Neural progenitor cell (in vitro differentiated cells): ENCODE results near the gene CRB3. TPM values are rescaled to one million over a fixed set of nuclear protein-coding genes. Genes with fewer than 3 reads are reported as not detected.

Experiments used
- DNase-seq: peaks from one replicate; pipeline ENCODE4 v3.0.0-alpha.2; 2016; ENCODE audit warnings: low spot score
- H2AFZ ChIP-seq: fragments of 200-600 bp; sonication (generic); replicated peaks from 2 replicates; pipeline ENCODE4 v1.6.1; 2016; ENCODE audit warnings: antibody characterized with exemption
- H3F3A ChIP-seq: fragments of 200-600 bp; sonication (generic); 2 replicates; pipeline ENCODE4 v1.6.1; 2016; ENCODE audit warnings: antibody characterized with exemption, low read depth
- H3K27ac ChIP-seq: fragments of 200-600 bp; sonication (generic); 2 replicates; pipeline ENCODE4 v1.5.1; 2016; ENCODE audit warnings: mild to moderate bottlenecking
- H3K27me3 ChIP-seq: fragments of 200-600 bp; sonication (generic); 2 replicates; pipeline ENCODE4 v1.6.1; 2016; ENCODE audit warnings: mild to moderate bottlenecking, moderate library complexity
- H3K36me3 ChIP-seq: fragments of 200-600 bp; sonication (generic); 2 replicates; pipeline ENCODE4 v1.5.1; 2016
- H3K4me1 ChIP-seq: fragments of 200-600 bp; sonication (generic); 2 replicates; pipeline ENCODE4 v1.6.1; 2016; ENCODE audit warnings: mixed run types
- H3K4me2 ChIP-seq: fragments of 200-600 bp; sonication (generic); 2 replicates; pipeline ENCODE4 v1.6.1; 2016
- H3K4me3 ChIP-seq: fragments of 200-600 bp; sonication (generic); 2 replicates; pipeline ENCODE4 v1.5.1; 2016
- H3K79me2 ChIP-seq: fragments of 200-600 bp; sonication (generic); 2 replicates; pipeline ENCODE4 v1.6.1; 2016; ENCODE audit warnings: low read depth
- H3K9ac ChIP-seq: fragments of 200-600 bp; sonication (generic); 2 replicates; pipeline ENCODE4 v1.6.1; 2016
- H3K9me3 ChIP-seq: fragments of 200-600 bp; sonication (generic); 2 replicates; pipeline ENCODE4 v1.5.1; 2016; ENCODE audit warnings: low read depth
- H4K20me1 ChIP-seq: fragments of 200-600 bp; sonication (generic); 2 replicates; pipeline ENCODE4 v1.6.1; 2016; ENCODE audit warnings: low read depth
- H3K27ac Mint-ChIP-seq: 3 replicates; pipeline ENCODE4 v1.8.0; 2021; ENCODE audit warnings: mixed read lengths
- H3K27me3 Mint-ChIP-seq: 2 replicates; pipeline ENCODE4 v1.8.0; 2022; ENCODE audit warnings: low read depth, mild to moderate bottlenecking, inconsistent platforms, moderate library complexity, mixed read lengths; ENCODE audit not compliant: insufficient read depth
- H3K36me3 Mint-ChIP-seq: 3 replicates; pipeline ENCODE4 v1.8.0; 2021; ENCODE audit warnings: mixed read lengths
- H3K4me1 Mint-ChIP-seq: 3 replicates; pipeline ENCODE4 v1.8.0; 2021; ENCODE audit warnings: mixed read lengths
- H3K4me3 Mint-ChIP-seq: 3 replicates; pipeline ENCODE4 v1.8.0; 2021; ENCODE audit warnings: mild to moderate bottlenecking, moderate library complexity, mixed read lengths
- H3K9me3 Mint-ChIP-seq: 3 replicates; pipeline ENCODE4 v1.8.0; 2020; ENCODE audit warnings: mixed read lengths
- CTCF ChIP-seq: fragments of 200-600 bp; sonication (generic); IDR thresholded peaks from 2 replicates; pipeline ENCODE4 v1.5.1; 2017; ENCODE audit warnings: antibody characterized with exemption, mild to moderate bottlenecking
- EZH2 ChIP-seq: fragments of 200-600 bp; sonication (generic); IDR thresholded peaks from 2 replicates; pipeline ENCODE4 v1.6.1; 2017; ENCODE audit warnings: antibody characterized with exemption, mild to moderate bottlenecking, moderate library complexity
- EZH2phosphoT487 ChIP-seq: fragments of 200-600 bp; sonication (generic); IDR thresholded peaks from 2 replicates; pipeline ENCODE4 v1.6.1; 2017; ENCODE audit warnings: antibody characterized with exemption
- total RNA-seq: library from RNA; depleted of rRNA; stranded (reverse); fragments of >200 nt; gene quantifications from 2 replicates; pipeline ENCODE4 v1.2.3, GENCODE V29; 2015; ENCODE audit warnings: low replicate concordance

Gene CRB3
- total RNA-seq, 1 donor from 2014 or later = 1.3 TPM

GRCh38 chr19:6433663-6434062, 30.4 kb upstream of the CRB3 start, which contains the start of gene SLC25A41:
SLC25A41 (minus strand) TSS chr19:6433763; CDS start chr19:6433693, 70 bp downstream.
- Mint-ChIP-seq H3K27ac (no peak within 1 kb of the TSS), H3K27me3 (peaks cover 7% of the 10 kb centered on the region), H3K36me3 (no peaks in the 10 kb centered on the region), H3K4me3 (no peak within 1 kb of the TSS), H3K4me1 (no peaks in the 10 kb centered on the region), H3K9me3 (no peaks in the 10 kb centered on the region)
- H3K4me2 ChIP-seq = no peak within 1 kb of the TSS
- TF ChIP-seq EZH2 (no peak), EZH2phosphoT487 (no peak), CTCF (no peak)
- no peak within 1 kb of the TSS for H2AFZ ChIP-seq
- H3K79me2 ChIP-seq = no peaks in the 10 kb centered on the region
- no peaks in the 10 kb centered on the region for H4K20me1 ChIP-seq
- no peaks in the 10 kb centered on the region for H3K4me1 ChIP-seq
- H3K27ac ChIP-seq = no peak within 1 kb of the TSS
- H3K36me3 ChIP-seq = no peaks in the 10 kb centered on the region
- peaks cover 13% of the 10 kb centered on the region for H3K27me3 ChIP-seq
- no peak within 1 kb of the TSS for H3K9ac ChIP-seq
- no peaks in the 10 kb centered on the region for H3F3A ChIP-seq
- no peak within 1 kb of the TSS for H3K4me3 ChIP-seq
- H3K9me3 ChIP-seq = no peaks in the 10 kb centered on the region
- DNase-seq = no peak

- Histone ChIP-seq H3K27me3 (no peaks in the 10 kb centered on the region), H3K4me1 (no peaks in the 10 kb centered on the region), H3K36me3 (no peaks in the 10 kb centered on the region), H3K4me2 (no peak overlapping the region), H3K9me3 (no peaks in the 10 kb centered on the region), H3K79me2 (no peaks in the 10 kb centered on the region), H3K4me3 (no peak overlapping the region), H3F3A (no peaks in the 10 kb centered on the region), H3K27ac (no peak overlapping the region), H3K9ac (no peak overlapping the region), H4K20me1 (no peaks in the 10 kb centered on the region), H2AFZ (no peak overlapping the region)
- Mint-ChIP-seq H3K27me3 (peaks cover 7% of the 10 kb centered on the region), H3K9me3 (no peaks in the 10 kb centered on the region), H3K4me3 (no peak overlapping the region), H3K4me1 (no peaks in the 10 kb centered on the region), H3K27ac (no peak overlapping the region), H3K36me3 (peaks cover 8% of the 10 kb centered on the region)
- TF ChIP-seq CTCF = no peak
- TF ChIP-seq EZH2phosphoT487 = no peak
- no peak for DNase-seq
These were observed 24.3 kb upstream of the CRB3 start for GRCh38 chr19:6439743-6440142.

- peak overlapping the region; percentile 69 for H3K27ac Mint-ChIP-seq
- Histone ChIP-seq H3K4me3 (no peak overlapping the region), H3K9ac (no peak overlapping the region), H4K20me1 (no peaks in the 10 kb centered on the region), H3K9me3 (no peaks in the 10 kb centered on the region), H3K79me2 (no peaks in the 10 kb centered on the region), H3K4me2 (no peak overlapping the region), H3F3A (no peaks in the 10 kb centered on the region), H2AFZ (no peak overlapping the region), H3K36me3 (no peaks in the 10 kb centered on the region), H3K4me1 (no peaks in the 10 kb centered on the region), H3K27ac (no peak overlapping the region), H3K27me3 (no peaks in the 10 kb centered on the region)
- H3K36me3 Mint-ChIP-seq = peaks cover 16% of the 10 kb centered on the region
- H3K4me3 Mint-ChIP-seq = no peak overlapping the region
- TF ChIP-seq EZH2phosphoT487 (no peak), EZH2 (no peak), CTCF (no peak)
- peaks cover 7% of the 10 kb centered on the region for H3K27me3 Mint-ChIP-seq
- no peaks in the 10 kb centered on the region for H3K9me3 Mint-ChIP-seq
- no peak for DNase-seq
- H3K4me1 Mint-ChIP-seq = no peaks in the 10 kb centered on the region
These were observed 23.2 kb upstream of the CRB3 start for GRCh38 chr19:6440905-6441304.
